GM21576 (cell line): ENCODE measurements around the gene SH2D3A.
"Not testable (repeated sequence)": the region's sequence is repeated elsewhere in the genome, so short reads cannot be mapped to it uniquely, and the experiment has no call there.

ENCODE experiments used
- ATAC-seq: cut with Tn5 transposase; IDR thresholded peaks from one replicate; pipeline ENCODE4 v1.9.1; 2021; ENCODE audit warnings: mild to moderate bottlenecking, moderate library complexity; ENCODE audit not compliant: unreplicated experiment

SH2D3A gene

DNA sequence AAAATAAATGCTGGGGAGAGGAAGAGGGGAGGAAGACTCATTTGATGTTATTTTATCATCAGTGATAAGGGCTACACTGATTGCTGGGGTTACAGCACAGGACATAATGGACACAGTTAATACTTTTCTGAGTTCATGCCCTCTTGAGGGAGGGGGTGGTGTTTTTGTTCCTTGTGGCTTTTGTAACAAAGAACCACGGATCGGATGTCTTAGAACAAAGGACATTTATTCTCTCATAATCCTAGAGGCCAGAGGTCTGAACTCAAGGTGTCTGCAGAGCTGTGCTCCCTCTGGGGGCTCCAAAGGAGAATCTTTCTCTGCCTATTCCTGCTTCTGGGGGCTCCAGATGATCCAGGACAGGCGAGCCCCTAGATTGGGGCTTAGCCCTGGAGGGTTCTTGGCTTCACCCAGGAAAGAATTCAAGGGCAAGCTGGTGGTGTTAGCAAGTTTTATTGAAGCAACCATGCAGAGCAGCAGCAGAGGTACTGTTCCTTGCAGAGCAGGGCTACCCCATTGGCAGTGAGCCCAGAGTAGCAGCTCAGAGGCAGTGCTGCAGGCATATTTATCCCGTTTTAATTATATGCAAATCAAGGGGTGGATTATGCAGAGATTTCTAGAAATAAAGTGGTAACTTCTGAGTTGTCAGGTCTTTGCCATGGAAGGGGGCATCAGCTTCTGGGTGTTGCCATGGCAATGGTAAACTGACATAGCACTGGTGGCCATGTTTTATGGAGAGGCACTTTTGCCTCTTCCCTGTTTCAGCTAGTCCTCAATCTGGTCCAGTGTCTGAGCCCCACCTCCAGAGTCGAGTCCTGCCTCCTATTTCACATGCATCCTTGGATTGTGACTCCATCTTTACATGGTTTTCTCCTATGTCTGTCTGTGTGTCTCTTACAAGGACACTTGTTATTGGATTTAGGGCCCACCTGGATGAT lies 23.2 kb upstream of the SH2D3A start:
- no peak for ATAC-seq

DNA sequence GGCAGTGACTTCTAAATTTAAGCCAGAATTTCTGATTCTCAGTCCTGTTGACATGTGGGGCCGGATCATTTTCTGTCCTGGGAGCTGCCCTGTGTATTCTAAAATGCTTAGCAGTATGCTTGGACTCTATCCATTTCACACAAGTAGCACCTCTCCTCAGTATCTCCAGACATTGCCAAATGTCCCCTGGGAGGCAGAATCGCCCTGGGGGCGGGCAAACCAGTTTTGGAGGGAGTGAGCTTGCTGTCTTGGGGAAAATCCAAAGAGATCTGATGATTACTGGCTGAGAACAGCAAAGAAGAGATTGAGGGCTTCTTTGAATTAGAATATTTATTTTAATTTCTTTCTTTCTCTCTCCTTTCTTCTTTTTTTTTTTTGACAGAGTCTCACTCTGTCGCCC lies 21.7 kb upstream of the SH2D3A start:
- ATAC-seq, result no peak

DNA sequence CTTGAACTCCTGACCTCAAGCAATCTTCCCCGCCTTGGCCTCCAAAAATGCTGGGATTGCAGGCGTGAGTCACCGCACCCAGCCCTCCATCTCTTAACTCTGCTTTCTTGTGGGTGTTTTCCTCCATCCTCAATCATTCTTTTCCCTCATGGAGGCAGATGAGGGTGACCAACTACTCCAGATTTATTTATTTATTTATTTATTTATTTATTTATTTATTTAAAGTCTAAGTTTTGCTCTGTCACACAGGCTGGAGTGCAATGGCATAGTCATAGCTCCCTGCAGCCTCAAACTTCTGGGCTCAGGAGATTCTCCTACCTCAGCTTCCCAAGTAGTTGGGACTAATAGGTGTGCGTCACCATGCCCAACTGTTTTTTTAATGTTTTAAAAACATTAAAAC lies 20.2 kb upstream of the SH2D3A start:
- no peak for ATAC-seq

DNA sequence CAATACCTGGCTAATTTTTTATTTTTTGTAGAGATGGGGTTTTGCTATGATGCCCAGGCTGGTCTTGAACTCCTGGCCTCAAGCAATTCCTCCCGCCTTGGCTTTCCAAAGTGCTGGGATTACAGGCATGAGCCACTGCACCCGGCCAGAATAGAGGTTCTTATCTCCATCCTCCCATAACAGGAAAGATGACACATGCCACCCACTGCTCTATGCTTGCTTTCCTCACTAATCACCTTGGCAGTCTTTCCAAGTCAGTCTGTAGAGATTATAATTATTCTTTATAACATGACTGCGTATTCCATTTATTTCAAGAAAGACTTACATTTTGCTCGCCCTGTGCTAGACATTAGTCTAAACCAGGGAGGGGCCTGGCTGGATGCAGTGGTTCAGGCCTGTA lies 12.0 kb upstream of the SH2D3A start:
- no peak for ATAC-seq

DNA sequence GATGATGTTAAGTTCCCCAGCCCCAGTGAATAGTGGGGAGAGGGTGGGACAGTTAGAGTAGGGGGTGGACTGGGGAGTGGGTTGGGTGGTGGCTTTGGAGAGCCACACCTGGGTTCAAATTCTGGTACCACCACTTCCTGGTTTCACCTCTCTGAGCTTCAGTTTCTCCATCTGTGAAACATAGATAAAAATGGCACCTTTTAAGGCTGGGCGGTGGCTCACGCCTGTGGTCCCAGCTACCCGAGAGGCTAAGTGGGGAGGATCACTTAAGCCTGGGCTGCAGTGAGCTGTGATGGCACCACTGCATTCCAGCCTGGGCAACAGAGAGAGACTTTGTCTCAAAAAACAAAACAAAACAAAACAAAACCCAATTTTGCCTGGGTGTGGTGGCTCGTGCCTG lies 11.2 kb upstream of the SH2D3A start:
- no peak for ATAC-seq

DNA sequence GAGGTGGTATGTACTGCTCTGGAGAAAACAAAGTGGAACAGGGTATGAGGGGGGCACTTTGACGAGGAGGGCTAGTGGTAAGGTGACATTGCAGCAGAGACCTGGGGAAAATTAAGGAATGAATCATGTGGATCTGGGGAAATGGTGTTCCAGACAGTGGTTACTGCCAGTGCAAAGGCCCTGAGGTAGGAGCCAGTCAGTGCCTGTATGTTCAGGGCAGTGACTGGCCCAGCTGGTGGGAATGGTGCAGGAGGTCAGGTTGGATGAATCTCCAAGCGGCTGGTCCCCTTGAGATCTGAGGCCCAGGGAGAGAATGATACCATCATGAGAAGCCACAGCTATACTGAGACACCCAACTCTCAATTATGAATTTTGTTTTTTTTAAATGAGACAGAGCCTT lies 10.2 kb upstream of the SH2D3A start:
- ATAC-seq, result no peak

DNA sequence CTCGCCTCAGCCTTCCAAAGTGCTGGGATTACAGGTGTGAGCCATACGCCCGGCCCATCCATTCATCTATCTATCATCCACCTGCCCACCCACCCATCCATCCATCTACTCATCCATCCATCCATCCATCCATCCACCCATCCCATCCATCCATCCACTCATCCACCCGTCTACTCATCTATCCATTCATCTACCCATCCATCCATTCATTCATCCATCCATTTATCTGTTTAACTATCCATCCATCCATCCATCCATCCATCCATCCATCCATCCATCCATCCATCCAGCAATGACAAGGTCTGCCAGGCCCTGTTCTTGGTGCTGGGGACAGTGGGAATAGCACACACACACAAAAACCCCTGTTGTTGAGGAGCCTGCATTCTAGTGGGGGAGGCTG lies 9.8 kb upstream of the SH2D3A start:
- no peak for ATAC-seq

DNA sequence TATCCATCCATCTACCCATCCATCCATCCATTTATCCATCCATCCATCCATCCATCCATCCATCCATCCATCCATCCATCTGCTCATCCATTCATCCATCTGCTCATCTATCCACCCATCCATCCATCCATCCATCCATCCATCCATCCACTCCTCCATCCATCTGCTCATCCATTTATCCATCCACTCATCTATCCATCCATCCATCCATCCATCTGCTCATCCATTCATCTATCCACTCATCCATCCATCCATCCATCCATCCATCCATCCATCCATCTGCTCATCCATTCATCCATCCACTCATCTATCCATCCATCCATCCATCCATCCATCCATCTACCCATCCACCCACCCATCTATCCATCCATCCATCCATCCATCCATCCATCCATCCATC lies 8.8 kb upstream of the SH2D3A start:
- ATAC-seq, result not testable (repeated sequence)

DNA sequence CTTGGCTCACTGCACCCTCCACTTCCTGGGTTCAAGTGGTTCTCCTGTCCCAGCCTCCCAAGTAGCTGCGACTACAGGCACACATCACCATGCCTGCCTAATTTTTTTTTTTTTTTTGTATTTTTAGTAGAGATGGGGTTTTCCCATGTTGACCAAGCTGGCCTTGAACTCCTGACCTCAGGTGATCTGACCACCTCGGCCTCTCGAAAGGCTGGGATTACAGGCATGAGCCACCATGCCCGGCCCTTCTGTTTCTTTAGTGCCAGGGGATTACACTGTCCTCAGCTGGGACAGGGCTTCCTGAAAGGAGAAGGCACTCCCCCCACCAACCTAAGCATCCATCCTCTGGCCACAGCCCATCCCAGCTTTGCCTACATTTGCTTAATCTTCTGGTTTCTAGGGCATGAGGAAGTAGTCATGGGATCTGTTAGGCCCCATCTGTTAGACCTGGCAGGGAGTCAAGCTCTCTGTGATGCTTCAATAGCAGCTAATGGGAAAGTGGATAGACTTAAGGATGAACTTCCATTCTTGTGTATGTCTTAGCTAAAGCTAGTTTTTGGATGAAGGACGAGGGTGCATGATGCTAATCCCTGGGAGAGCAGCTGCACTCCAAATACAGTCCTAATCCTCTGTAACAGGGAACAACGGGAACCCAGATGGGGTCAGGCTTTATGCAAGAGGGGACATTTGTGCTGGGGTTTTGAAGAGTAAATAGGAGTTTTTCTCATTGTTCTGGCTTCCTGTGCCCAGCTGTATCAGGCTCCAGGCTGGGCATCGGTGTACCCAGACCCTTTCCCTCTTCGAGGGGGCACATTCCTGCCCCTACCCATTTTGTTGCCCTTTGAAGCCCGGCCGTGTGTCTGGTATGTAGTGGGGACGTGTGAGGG lies 7.8 kb upstream of the SH2D3A start:
- no peak for ATAC-seq

DNA sequence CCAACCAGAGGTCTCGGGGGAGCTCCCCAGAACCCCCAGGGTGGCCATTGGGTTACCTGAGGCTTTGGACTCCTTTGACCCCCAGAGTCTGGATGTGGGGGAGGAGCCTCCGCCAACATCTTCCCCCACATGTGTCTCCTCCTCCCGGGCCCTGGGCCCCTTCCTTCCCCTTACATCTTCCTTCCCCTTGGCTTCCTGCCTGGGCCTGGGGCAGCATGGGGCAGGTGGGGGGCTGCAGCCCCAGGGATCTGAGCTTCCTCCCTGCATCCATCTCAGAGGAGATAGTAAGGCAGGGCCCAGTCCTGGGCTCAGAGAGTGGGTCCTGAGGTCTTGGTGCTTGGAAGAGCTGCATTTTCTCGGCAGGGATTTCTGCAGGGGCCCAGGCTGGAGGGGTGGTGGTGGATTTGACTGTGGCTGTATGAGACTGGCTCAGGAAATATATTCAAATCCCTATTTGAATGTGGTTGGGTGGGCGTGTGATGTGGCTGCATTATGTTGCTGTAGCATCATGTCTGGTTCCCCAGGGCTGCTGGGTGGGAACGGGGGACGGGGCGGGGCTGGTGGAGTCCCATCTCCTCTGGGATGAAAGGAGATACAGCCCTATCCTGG lies 6.2 kb upstream of the SH2D3A start:
- ATAC-seq, result no peak

DNA sequence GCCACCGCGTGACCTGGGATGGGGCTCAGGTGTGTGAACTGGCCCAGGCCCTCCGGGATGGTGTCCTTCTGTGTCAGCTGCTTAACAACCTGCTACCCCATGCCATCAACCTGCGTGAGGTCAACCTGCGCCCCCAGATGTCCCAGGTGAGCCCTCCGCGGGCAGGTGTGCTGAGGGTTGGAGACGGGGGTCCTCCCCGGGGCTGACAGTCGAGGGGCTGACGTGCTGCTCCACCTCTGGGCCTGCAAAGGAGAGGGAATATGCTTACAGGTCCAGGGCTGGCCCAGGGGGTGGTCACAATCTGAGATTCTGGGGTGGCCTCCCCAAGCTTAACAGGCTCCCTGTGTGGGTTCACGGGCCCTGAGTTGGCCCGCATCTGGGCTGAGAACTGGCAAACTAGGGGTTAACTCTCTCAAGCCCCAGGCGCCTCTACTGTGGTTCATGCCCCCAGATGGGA lies 5.7 kb upstream of the SH2D3A start:
- no peak for ATAC-seq

DNA sequence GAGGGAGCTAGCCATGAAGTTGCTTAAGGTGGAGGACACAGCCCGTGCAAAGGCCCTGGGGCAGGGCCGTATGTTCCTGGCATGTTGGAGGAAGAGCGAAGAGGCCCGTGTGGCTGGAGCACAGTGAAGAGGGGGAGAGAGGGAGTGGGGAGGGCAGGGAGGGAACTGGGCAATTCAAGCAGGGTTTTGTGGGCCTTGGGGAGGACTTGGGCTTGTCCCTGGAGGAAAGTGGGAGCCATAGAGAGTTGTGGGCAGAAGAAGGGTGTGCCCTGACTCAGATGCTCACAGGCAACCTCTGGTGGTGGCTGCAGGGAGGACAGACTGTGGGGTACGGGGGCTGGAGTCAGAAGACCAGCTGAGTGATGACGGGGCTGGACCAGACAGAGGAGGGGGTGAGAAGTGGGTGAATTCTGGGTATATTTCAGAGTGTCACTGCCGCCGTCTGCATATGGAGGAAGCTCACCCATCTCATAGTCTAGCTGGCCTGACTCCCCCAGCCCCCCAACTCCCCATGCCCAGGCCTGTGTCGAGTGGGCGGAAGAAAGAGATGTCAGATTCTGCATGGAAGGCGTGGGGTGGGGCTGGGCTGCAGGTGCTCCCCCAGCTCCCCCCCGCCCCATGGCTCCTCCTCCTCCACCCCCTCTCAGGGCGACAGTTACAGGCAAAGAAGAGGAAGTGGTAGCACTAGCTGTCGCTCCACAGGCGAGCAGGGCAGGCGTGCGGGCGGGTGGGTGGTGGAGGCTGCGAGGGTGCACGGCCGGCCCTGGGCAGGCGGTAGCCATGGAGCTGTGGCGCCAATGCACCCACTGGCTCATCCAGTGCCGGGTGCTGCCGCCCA lies 5.0 kb upstream of the SH2D3A start, which contains the start of gene VAV1:
Gene VAV1, plus strand, starts transcription at position 681 of the 838 bp plus-strand sequence. Its CDS starts 100 bp downstream, at position 781.
- ATAC-seq, result no peak

DNA sequence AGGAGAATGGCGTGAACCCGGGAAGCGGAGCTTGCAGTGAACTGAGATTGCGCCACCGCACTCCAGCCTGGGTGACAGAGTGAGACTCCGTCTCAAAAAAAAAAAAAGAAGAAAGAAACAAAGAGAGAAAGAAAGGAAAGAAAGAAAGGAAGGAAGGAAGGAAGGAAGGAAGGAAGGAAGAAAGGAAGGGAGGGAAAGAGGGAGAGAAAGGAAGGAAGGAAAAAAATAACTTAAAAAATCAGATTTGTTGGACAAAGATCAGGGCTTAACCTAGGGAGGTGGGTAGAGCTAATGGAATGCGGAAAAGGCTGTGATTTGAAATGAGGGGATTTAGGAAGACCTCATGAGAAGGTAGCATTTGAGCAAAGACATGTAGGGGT lies 4.4 kb upstream of the SH2D3A start:
- ATAC-seq, result not testable (repeated sequence)

DNA sequence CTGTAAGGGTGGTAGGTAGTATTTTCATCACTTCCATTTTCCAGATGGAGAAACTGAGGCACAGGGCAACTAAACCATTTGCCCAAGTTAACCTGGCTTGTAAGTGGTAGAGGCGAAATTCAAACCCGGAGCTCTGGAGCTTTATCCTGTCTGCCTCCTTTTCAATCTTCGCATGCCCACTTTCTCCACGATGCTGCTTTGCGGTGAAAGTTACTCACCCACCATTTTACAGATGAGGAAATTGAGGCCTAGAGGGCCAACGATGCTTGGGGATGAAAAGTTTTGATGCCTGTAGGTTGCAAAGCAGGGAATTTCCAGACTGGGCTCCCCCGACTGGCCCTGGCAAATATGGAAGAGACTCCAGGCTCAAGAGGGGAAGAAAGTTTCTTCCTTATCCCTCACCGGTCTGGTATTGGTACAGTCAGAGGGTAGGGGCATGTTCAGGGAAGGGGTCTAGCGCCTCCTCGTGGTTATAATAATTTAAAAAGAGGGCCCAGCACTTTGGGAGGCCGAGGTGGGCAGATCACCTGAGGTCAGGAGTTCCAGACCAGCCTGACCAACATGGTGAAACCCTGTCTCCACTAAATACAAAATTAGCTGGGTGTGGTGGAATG lies 1.9 kb upstream of the SH2D3A start:
- no peak for ATAC-seq

DNA sequence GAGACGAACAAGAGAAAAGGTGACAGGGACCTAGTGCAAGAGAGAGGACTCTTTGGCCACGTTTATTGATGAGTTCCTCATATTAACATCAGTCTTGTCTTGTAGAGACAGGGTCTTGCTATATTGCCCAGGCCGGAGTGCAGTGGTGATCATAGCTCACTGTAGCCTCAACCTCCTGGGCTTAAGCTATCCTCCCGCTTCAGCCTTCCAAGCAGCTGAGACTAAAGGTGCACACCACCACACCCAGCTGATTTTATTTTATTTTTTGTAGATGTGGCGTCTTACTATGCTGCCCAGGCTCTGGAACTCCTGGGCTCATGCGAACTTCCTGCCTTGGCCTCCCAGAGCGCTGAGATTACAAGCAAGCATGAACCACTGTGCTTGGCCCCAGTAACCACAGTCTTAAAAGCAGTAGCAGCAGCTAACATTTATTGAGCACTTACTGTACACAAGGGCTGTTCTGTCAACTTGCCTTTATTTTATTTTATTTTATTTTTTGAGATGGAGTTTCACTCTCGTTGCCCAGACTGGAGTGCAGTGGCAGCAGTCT lies 1.1 kb upstream of the SH2D3A start:
- no peak for ATAC-seq

DNA sequence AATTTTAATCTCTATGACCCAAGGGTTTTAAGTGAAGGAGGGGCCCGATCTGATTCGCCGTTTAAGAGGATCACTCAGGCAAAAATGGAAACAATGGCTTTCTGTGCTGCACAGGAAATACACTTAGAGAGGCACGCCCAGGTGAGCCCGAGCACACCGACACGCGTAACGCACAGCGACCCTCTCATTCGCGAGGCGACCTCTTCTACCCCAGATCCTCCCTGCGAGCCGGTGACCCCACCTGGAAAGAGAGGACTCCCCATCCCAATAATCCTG lies 216 bp downstream of the SH2D3A start:
- ATAC-seq, result peak; percentile 25

DNA sequence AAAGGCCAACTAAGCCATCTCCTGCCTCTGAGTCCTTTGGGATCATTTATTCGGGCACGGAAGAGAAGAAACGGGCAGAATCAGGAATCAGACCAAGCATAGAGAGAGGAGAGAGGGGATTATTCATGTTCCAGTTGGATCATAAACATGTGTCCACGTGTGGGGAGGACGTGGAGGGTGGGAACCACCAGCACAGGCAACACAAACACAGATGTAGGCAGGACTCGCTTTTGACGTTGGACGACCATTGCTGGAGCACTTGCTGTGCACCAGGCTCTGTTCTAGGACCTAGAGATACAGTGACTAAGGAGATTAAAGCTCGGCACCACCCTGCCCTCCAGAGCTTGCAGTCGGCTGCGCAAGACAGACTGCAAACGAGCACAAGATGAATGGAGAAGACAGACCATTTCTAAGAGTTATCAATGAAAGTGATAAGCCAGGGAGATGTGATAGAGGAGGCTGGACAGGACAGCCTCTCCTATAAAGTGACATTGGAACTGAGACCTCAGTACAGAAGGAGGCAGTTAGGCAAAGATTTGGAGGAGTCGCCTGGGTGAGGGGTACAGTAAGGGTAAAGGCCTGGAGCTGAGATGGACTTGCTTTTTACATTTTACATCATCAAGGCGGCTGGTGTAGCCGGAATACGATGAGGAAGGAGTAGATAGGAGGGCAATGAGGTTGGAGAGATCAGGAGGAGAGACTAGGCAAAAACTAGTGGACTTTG lies 716 bp downstream of the SH2D3A start:
- no peak for ATAC-seq

DNA sequence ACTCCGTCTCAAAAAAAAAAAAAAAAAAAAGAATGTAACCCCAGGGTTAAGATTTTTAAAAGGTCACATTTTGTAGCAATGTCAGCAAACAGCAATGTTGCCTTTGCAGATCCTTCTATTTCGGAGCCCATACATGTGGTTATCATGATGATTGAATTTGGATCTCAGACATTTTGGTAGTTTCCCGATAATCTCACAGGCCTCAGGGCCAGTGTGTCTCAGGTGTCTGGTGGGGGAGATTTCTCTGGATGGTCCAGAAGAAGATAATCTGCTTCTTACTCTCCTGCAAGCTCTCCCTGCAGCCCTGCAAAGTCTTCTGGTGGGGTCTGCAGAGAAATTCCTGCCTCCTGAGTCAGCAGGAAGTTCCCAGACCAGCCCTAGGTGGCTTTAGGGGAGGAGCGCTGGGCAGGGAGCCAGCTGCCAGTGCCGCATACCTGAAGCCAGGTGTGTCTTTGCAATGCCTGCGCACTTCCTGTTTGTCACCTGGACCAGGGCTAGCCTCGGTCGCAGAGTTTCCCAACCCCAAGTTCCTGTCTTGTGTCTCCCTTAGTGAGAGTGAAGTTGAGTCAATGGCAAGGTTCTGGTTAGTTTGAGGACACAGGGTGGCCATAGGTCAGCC lies 1.4 kb downstream of the SH2D3A start:
- no peak for ATAC-seq
